SK-N-SH treated with all-trans-retinoic acid at 6 μM for 48 hours (cell line): ENCODE data around the gene ACTL8.

Experiments
- ATAC-seq: fragments of 200-7000 bp; cut with Tn5 transposase; 3 replicates; pipeline ENCODE4 v1.9.1; 2020; ENCODE audit warnings: mild to moderate bottlenecking, moderate library complexity
- ARNTL ChIP-seq: fragments of 450-650 bp; formaldehyde crosslinking; IDR thresholded peaks from 2 replicates; pipeline ENCODE4 v1.5.0; 2020; ENCODE audit warnings: low read depth, mild to moderate bottlenecking, moderate library complexity, borderline replicate concordance
- BACH2 ChIP-seq: fragments of 250-450 bp; sonication (Bioruptor Pico); IDR thresholded peaks from 2 replicates; pipeline ENCODE4 v1.9.0; 2021; ENCODE audit warnings: mild to moderate bottlenecking, borderline replicate concordance
- CREB5 ChIP-seq: fragments of 250-450 bp; sonication (Bioruptor Pico); IDR thresholded peaks from 2 replicates; pipeline ENCODE4 v1.5.1; 2020; ENCODE audit warnings: low read depth, mild to moderate bottlenecking, moderate library complexity
- CSDC2 ChIP-seq: fragments of 250-450 bp; sonication (Bioruptor Pico); IDR thresholded peaks from 2 replicates; pipeline ENCODE4 v1.5.0; 2020; ENCODE audit warnings: mild to moderate bottlenecking, moderate library complexity
- ESRRG ChIP-seq: fragments of 250-450 bp; sonication (Bioruptor Pico); IDR thresholded peaks from 2 replicates; pipeline ENCODE4 v1.6.1; 2021; ENCODE audit warnings: mild to moderate bottlenecking
- GLIS3 ChIP-seq: fragments of 250-450 bp; sonication (Bioruptor Pico); IDR thresholded peaks from 2 replicates; pipeline ENCODE4 v1.5.0; 2020; ENCODE audit warnings: mild to moderate bottlenecking, moderate library complexity
- ISL1 ChIP-seq: fragments of 250-450 bp; sonication (Bioruptor Pico); IDR thresholded peaks from 2 replicates; pipeline ENCODE4 v2.1.2; 2022; ENCODE audit warnings: mild to moderate bottlenecking, moderate library complexity
- OSR1 ChIP-seq: fragments of 250-450 bp; sonication (Bioruptor Pico); IDR thresholded peaks from 2 replicates; pipeline ENCODE4 v1.8.0; 2022; ENCODE audit warnings: moderate library complexity, mild to moderate bottlenecking, inconsistent platforms
- PATZ1 ChIP-seq: fragments of 250-450 bp; sonication (Bioruptor Pico); IDR thresholded peaks from 2 replicates; pipeline ENCODE4 v1.8.0; 2020; ENCODE audit warnings: mild to moderate bottlenecking, moderate library complexity, borderline replicate concordance
- POU6F1 ChIP-seq: fragments of 250-450 bp; sonication (Bioruptor Pico); IDR thresholded peaks from 2 replicates; pipeline ENCODE4 v1.8.0; 2021; ENCODE audit warnings: low read depth, mild to moderate bottlenecking, moderate library complexity, borderline replicate concordance
- SNAI2 ChIP-seq: fragments of 250-450 bp; sonication (Bioruptor Pico); IDR thresholded peaks from 2 replicates; pipeline ENCODE4 v1.5.0; 2020; ENCODE audit warnings: mild to moderate bottlenecking, moderate library complexity
- TCF4 ChIP-seq: fragments of 250-450 bp; sonication (Bioruptor Pico); IDR thresholded peaks from 2 replicates; pipeline ENCODE4 v1.8.0; 2021; ENCODE audit warnings: mild to moderate bottlenecking, moderate library complexity, borderline replicate concordance
- TOX ChIP-seq: fragments of 250-450 bp; sonication (Bioruptor Pico); IDR thresholded peaks from 2 replicates; pipeline ENCODE4 v1.8.0; 2021; ENCODE audit warnings: mild to moderate bottlenecking, moderate library complexity, borderline replicate concordance
- TSHZ2 ChIP-seq: fragments of 250-450 bp; sonication (Bioruptor Pico); IDR thresholded peaks from 2 replicates; pipeline ENCODE4 v1.5.0; 2020; ENCODE audit warnings: mild to moderate bottlenecking, moderate library complexity
- ZC3H10 ChIP-seq: fragments of 250-450 bp; sonication (Bioruptor Pico); IDR thresholded peaks from 2 replicates; pipeline ENCODE4 v1.5.1; 2021; ENCODE audit warnings: mild to moderate bottlenecking, moderate library complexity
- ZFP30 ChIP-seq: fragments of 450-650 bp; formaldehyde crosslinking; IDR thresholded peaks from 2 replicates; pipeline ENCODE4 v1.5.0; 2022; ENCODE audit warnings: mild to moderate bottlenecking, moderate library complexity
- ZNF70 ChIP-seq: fragments of 450-650 bp; formaldehyde crosslinking; IDR thresholded peaks from 2 replicates; pipeline ENCODE4 v1.5.0; 2020; ENCODE audit warnings: mild to moderate bottlenecking, moderate library complexity
- ZNF8 ChIP-seq: fragments of 450-650 bp; formaldehyde crosslinking; IDR thresholded peaks from 2 replicates; pipeline ENCODE4 v1.5.0; 2020; ENCODE audit warnings: mild to moderate bottlenecking, moderate library complexity
- TF ChIP-seq, protein P1 (sequence below): fragments of 250-450 bp; sonication (Bioruptor Pico); IDR thresholded peaks from 2 replicates; pipeline ENCODE4 v1.5.1; 2021; ENCODE audit warnings: mild to moderate bottlenecking, moderate library complexity

The ACTL8 gene

GRCh38 chr1:17797478-17797877, 42.3 kb downstream of the ACTL8 start:
- ATAC-seq = no peak
- TF ChIP-seq ZFP30 (CRISPR knock-in tag) = no peak
- no peak for TF ChIP-seq ZNF70 (CRISPR knock-in tag)
- TF ChIP-seq, protein P1, sequence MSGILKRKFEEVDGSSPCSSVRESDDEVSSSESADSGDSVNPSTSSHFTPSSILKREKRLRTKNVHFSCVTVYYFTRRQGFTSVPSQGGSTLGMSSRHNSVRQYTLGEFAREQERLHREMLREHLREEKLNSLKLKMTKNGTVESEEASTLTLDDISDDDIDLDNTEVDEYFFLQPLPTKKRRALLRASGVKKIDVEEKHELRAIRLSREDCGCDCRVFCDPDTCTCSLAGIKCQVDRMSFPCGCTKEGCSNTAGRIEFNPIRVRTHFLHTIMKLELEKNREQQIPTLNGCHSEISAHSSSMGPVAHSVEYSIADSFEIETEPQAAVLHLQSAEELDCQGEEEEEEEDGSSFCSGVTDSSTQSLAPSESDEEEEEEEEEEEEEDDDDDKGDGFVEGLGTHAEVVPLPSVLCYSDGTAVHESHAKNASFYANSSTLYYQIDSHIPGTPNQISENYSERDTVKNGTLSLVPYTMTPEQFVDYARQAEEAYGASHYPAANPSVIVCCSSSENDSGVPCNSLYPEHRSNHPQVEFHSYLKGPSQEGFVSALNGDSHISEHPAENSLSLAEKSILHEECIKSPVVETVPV (CRISPR knock-in tag) = no peak
- TF ChIP-seq ISL1 = no peak
- TF ChIP-seq CSDC2 (CRISPR knock-in tag) = no peak
- TF ChIP-seq POU6F1 = no peak
- TF ChIP-seq GLIS3 (CRISPR knock-in tag) = no peak
- no peak for TF ChIP-seq CREB5
- no peak for TF ChIP-seq OSR1 (CRISPR knock-in tag)
- no peak for TF ChIP-seq PATZ1 (CRISPR knock-in tag)
- no peak for TF ChIP-seq ESRRG (CRISPR knock-in tag)
- no peak for TF ChIP-seq TSHZ2
- TF ChIP-seq ARNTL (CRISPR knock-in tag) = no peak
- TF ChIP-seq BACH2 (CRISPR knock-in tag) = no peak
- TF ChIP-seq ZC3H10 (CRISPR knock-in tag) = no peak
- TF ChIP-seq SNAI2 (CRISPR knock-in tag) = no peak
- TF ChIP-seq, all 23 proteins: peak for 0

DNA sequence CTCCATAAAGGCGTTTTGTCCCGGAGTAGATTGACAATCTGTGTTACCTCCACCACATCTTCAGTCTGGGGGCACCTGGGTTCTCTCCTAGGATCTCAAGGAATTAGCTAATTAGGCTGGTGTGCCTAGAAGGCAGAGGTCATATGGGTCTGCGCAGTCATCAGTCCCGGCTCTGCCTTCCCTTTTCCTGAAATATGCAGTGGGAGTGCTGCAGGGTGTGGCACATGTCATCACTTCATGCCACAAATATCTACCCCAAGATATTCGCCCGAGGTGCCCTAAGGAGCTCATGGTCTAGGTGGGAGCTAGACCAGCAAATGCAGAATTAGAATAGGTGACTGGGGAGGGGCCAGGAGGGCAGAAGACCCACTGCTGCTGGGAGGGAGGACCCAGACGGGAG, 42.9 kb downstream of the ACTL8 start:
- no peak for TF ChIP-seq ZNF8 (CRISPR knock-in tag)
- ATAC-seq = no peak

DNA sequence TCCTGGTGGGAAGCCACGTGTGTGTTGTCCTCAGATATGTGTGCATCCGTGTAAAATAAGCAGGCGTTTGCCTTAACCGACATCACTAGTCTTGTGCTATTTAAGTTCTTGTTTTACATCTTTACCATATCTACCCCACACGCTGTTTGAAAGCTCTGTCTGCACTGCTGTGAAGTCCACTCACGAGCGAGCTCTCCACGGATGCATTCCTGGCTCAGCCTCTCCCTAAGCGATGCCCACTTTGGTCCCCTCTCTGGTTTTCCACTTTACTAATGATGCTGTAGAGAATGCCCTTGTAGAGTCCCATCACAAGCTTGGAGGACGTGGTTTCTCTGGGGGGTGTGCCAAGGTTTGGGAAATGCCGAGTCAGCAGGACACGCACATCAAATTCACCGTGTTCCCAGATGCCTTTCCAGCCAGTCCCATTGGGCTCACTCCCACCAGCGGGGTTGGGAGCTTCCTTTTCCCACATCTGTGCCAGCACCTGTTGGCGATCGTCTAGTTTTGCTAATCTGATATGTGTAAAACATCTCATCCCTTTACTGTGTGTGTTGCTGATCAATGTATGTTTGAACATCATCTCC, 43.8 kb downstream of the ACTL8 start:
- no peak for ATAC-seq
- TF ChIP-seq OSR1 (CRISPR knock-in tag) (no peak), ZNF8 (CRISPR knock-in tag) (no peak), TCF4 (CRISPR knock-in tag) (no peak), ZFP30 (CRISPR knock-in tag) (no peak), PATZ1 (CRISPR knock-in tag) (no peak), GLIS3 (CRISPR knock-in tag) (no peak), ARNTL (CRISPR knock-in tag) (no peak), TOX (CRISPR knock-in tag) (no peak), ZNF70 (CRISPR knock-in tag) (no peak), POU6F1 (no peak), ZC3H10 (CRISPR knock-in tag) (no peak), CSDC2 (CRISPR knock-in tag) (no peak)
- TF ChIP-seq, protein P1 (CRISPR knock-in tag) = no peak
